CD4-positive, alpha-beta T cell (primary cell): ENCODE results near the gene SORCS2. TPM values are rescaled to one million over a fixed set of nuclear protein-coding genes. Genes with fewer than 3 reads are reported as not detected.

ENCODE experiments used
- ATAC-seq: fragments of 200-7000 bp; cut with Tn5 transposase; one replicate; pipeline ENCODE4 v1.10.0; 2022; ENCODE audit warnings: mild to moderate bottlenecking; ENCODE audit not compliant: poor library complexity
- CTCF ChIA-PET: fragments of 350-600 bp; sonication (Branson Sonifier 250); formaldehyde crosslinking; loops from one replicate; lab custom pipeline; 2021; ENCODE audit warnings: antibody characterized with exemption, inconsistent platforms; lab: Charles Lee
- POLR2A ChIA-PET: fragments of 350-600 bp; sonication (Branson Sonifier 250); formaldehyde crosslinking; loops from one replicate; lab custom pipeline; 2021; ENCODE audit warnings: antibody characterized with exemption, inconsistent platforms; lab: Charles Lee
- DNase-seq, 14 experiments: peaks; one replicate each; pipeline ENCODE4 v3.0.0-alpha.2; 2013 to 2020; ENCODE audit warnings: mixed read lengths in 2 of 14
- H3K27ac ChIP-seq, 2 donors: one replicate each; pipeline versions ENCODE4 v1.5.1 to v1.7.0; 2013; ENCODE audit warnings: low read length in 2 of 2, low read depth in 1 of 2, mild to moderate bottlenecking in 1 of 2
- H3K27me3 ChIP-seq, 2 experiments: 1 replicate in 1 of 2; 2 replicates in 1 of 2; pipeline versions ENCODE4 v1.6.1 to v1.7.0; 2013; ENCODE audit warnings: low read length in 2 of 2, control low read depth in 1 of 2, mild to moderate bottlenecking in 1 of 2, moderate library complexity in 1 of 2; ENCODE audit not compliant: insufficient read depth in 2 of 2, control insufficient read depth in 1 of 2
- H3K36me3 ChIP-seq: one replicate; pipeline ENCODE4 v1.6.1; 2013; ENCODE audit warnings: low read length, control low read depth; ENCODE audit not compliant: insufficient read depth
- H3K4me1 ChIP-seq: one replicate; pipeline ENCODE4 v1.6.1; 2013; ENCODE audit warnings: low read length, control low read depth; ENCODE audit not compliant: insufficient read depth
- H3K4me3 ChIP-seq: one replicate; pipeline ENCODE4 v1.5.1; 2013; ENCODE audit warnings: mild to moderate bottlenecking, low read length, moderate library complexity
- H3K9me3 ChIP-seq, 2 experiments: 1 replicate in 1 of 2; 2 replicates in 1 of 2; pipeline versions ENCODE4 v1.6.1 to v1.7.0; 2013; ENCODE audit warnings: low read length in 2 of 2, mild to moderate bottlenecking in 2 of 2, control low read depth in 1 of 2, moderate library complexity in 1 of 2; ENCODE audit not compliant: control insufficient read depth in 1 of 2, insufficient read depth in 1 of 2
- H3K27ac Mint-ChIP-seq: one replicate; pipeline ENCODE4 v1.8.0; 2020; ENCODE audit warnings: mixed read lengths
- H3K27me3 Mint-ChIP-seq: one replicate; pipeline ENCODE4 v1.8.0; 2021; ENCODE audit warnings: mixed read lengths
- H3K36me3 Mint-ChIP-seq: one replicate; pipeline ENCODE4 v1.8.0; 2021; ENCODE audit warnings: low read depth, mixed read lengths
- H3K4me1 Mint-ChIP-seq: one replicate; pipeline ENCODE4 v1.8.0; 2021; ENCODE audit warnings: low read depth, mixed read lengths
- H3K4me3 Mint-ChIP-seq: one replicate; pipeline ENCODE4 v1.8.0; 2020; ENCODE audit warnings: mild to moderate bottlenecking, mixed read lengths
- H3K9me3 Mint-ChIP-seq: one replicate; pipeline ENCODE4 v1.8.0; 2020; ENCODE audit warnings: mixed read lengths
- intact Hi-C, 2 experiments: fragments of 100-400 bp; cut with DNase I in 1 of 2; cut with micrococcal nuclease in 1 of 2; formaldehyde crosslinking; loops; one replicate each; pipeline versions ENCODE4 v1.15.1 to v1.9.0; 2023 to 2025; cut with DNase I, micrococcal nuclease
- total RNA-seq, 174 experiments: library from RNA in 2 of 174; stranded (reverse) in 2 of 174; gene quantifications; one replicate each; pipeline ENCODE4 v1.2.3 and lab custom pipeline; 2021 to 2026
- TF ChIP-seq, protein P1 (sequence below): fragments of 200-600 bp; IDR thresholded peaks from one replicate; pipeline ENCODE4 v1.8.0; 2022; ENCODE audit warnings: antibody characterized with exemption, mild to moderate bottlenecking

Gene SORCS2
- total RNA-seq, 2 experiments from 2014 or later = not detected

- Histone ChIP-seq H3K4me1 (peaks cover 3% of the 10 kb centered on the region), H3K27ac (no peak overlapping the region), H3K4me3 (no peak overlapping the region), H3K27me3 (no peaks in the 10 kb centered on the region), H3K9me3 (no peaks in the 10 kb centered on the region), H3K36me3 (no peaks in the 10 kb centered on the region)
- no peak overlapping the region for H3K27ac Mint-ChIP-seq
- TF ChIP-seq, protein P1, sequence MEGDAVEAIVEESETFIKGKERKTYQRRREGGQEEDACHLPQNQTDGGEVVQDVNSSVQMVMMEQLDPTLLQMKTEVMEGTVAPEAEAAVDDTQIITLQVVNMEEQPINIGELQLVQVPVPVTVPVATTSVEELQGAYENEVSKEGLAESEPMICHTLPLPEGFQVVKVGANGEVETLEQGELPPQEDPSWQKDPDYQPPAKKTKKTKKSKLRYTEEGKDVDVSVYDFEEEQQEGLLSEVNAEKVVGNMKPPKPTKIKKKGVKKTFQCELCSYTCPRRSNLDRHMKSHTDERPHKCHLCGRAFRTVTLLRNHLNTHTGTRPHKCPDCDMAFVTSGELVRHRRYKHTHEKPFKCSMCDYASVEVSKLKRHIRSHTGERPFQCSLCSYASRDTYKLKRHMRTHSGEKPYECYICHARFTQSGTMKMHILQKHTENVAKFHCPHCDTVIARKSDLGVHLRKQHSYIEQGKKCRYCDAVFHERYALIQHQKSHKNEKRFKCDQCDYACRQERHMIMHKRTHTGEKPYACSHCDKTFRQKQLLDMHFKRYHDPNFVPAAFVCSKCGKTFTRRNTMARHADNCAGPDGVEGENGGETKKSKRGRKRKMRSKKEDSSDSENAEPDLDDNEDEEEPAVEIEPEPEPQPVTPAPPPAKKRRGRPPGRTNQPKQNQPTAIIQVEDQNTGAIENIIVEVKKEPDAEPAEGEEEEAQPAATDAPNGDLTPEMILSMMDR = no peak
- DNase-seq = no peak
- POLR2A ChIA-PET = no interaction called here
- no peak for ATAC-seq
- CTCF ChIA-PET = interaction anchor here (1.1 kb wide), 1 partner anchor 11 kb away, joined by 4 read pairs; no protein-coding TSS in a partner anchor
- H3K27me3 Mint-ChIP-seq = no peaks in the 10 kb centered on the region
- peaks cover 2% of the 10 kb centered on the region for H3K9me3 Mint-ChIP-seq
- peaks cover 14% of the 10 kb centered on the region for H3K4me1 Mint-ChIP-seq
- intact Hi-C loops = no loop called here
- H3K36me3 Mint-ChIP-seq = no peaks in the 10 kb centered on the region
- no peak overlapping the region for H3K4me3 Mint-ChIP-seq
These were observed 558.6 kb downstream of the SORCS2 start for GRCh38 chr4:7750972-7751371.

- intact Hi-C loops = no loop called here
- Histone ChIP-seq H3K27ac (no peak overlapping the region), H3K9me3 (no peaks in the 10 kb centered on the region), H3K36me3 (no peaks in the 10 kb centered on the region), H3K4me1 (peaks cover 3% of the 10 kb centered on the region), H3K4me3 (no peak overlapping the region), H3K27me3 (no peaks in the 10 kb centered on the region)
- Mint-ChIP-seq H3K4me3 (no peak overlapping the region), H3K36me3 (no peaks in the 10 kb centered on the region), H3K4me1 (peaks cover 15% of the 10 kb centered on the region), H3K27ac (no peak overlapping the region), H3K27me3 (no peaks in the 10 kb centered on the region), H3K9me3 (peaks cover 2% of the 10 kb centered on the region)
- ChIA-PET CTCF (no interaction called here), POLR2A (no interaction called here)
- TF ChIP-seq, protein P1 = no peak
- DNase-seq = no peak
- ATAC-seq = no peak
These were observed 560.3 kb downstream of the SORCS2 start for GRCh38 chr4:7752649-7753048.

- Histone ChIP-seq H3K4me1 (peaks cover 6% of the 10 kb centered on the region), H3K27me3 (no peaks in the 10 kb centered on the region), H3K36me3 (no peaks in the 10 kb centered on the region), H3K4me3 (no peak overlapping the region), H3K9me3 (no peaks in the 10 kb centered on the region), H3K27ac (no peak overlapping the region)
- CTCF ChIA-PET = no interaction called here
- Mint-ChIP-seq H3K27me3 (no peaks in the 10 kb centered on the region), H3K27ac (no peak overlapping the region), H3K4me1 (peaks cover 21% of the 10 kb centered on the region), H3K4me3 (no peak overlapping the region), H3K9me3 (peaks cover 2% of the 10 kb centered on the region), H3K36me3 (no peaks in the 10 kb centered on the region)
- DNase-seq (no peak), ATAC-seq (no peak)
- TF ChIP-seq, protein P1 = no peak
- intact Hi-C loops = no loop called here
- POLR2A ChIA-PET = no interaction called here
These were observed 560.9 kb downstream of the SORCS2 start for GRCh38 chr4:7753271-7753670.
